ENCODE data around the gene CANT1. TPM values are rescaled to one million over a fixed set of nuclear protein-coding genes. Genes with fewer than 3 reads are reported as not detected.
A peak's percentile ranks its signal among the peaks of the same experiment; 100 is the strongest.

The CANT1 gene
- total RNA-seq, 1 experiment from 2014 or later: 33.0 TPM

GRCh38 chr17:78972507-78973105 is 37.0 kb downstream of the CANT1 start:
- no peak for DNase-seq
- H2AFZ ChIP-seq (ENCODE audit: low read length): no peak overlapping the region
- H3K79me2 ChIP-seq (ENCODE audit: insufficient read depth, low read length): no peaks in the 10 kb centered on the region
- H3K27me3 ChIP-seq (ENCODE audit: insufficient read depth, low read length): no peaks in the 10 kb centered on the region
- no peak overlapping the region for H3K56ac ChIP-seq (ENCODE audit: insufficient read length, low read depth, low read length)
- Mint-ChIP-seq H3K27ac (0 out of 7 replicates have a peak overlapping the region, but pooled peaks of 1 of the 3 experiments have one; percentile 44), H3K36me3 (ENCODE audit: insufficient read depth in 1 of 3, low read depth in 3 of 3) (peaks cover 0 to 30% (median 15%) of the 10 kb centered on the region in 3 experiments; a peak in 6 of 7 replicates), H3K27me3 (ENCODE audit: low read depth) (no peaks in the 10 kb centered on the region; the same call in 1 of the 2 replicates), H3K4me3 (no peak overlapping the region), H3K4me1 (peaks cover 13 to 29% of the 10 kb centered on the region in 2 experiments), H3K9me3 (no peaks in the 10 kb centered on the region; a peak in 1 of 5 replicates)
- no peak overlapping the region for H3T11ph ChIP-seq (ENCODE audit: low read length)
- no peaks in the 10 kb centered on the region for H3K79me1 ChIP-seq (ENCODE audit: insufficient read depth, low read depth, low read length, poor library complexity, severe bottlenecking)
- no peak overlapping the region for H2BK12ac ChIP-seq (ENCODE audit: insufficient read length, low read depth, low read length)
- H2BK5ac ChIP-seq (ENCODE audit: insufficient read length, low read length): no peak overlapping the region
- no peak overlapping the region for H3K14ac ChIP-seq (ENCODE audit: insufficient read depth, low read length)
- no peaks in the 10 kb centered on the region for H3K9me3 ChIP-seq (ENCODE audit: control insufficient read depth, low read depth, low read length)
- H4K20me1 ChIP-seq (ENCODE audit: control insufficient read depth, insufficient read depth, insufficient read length): no peaks in the 10 kb centered on the region
- no peaks in the 10 kb centered on the region for H3K4me1 ChIP-seq (ENCODE audit: insufficient read depth, low read length)
- H3K4ac ChIP-seq (ENCODE audit: low read depth, low read length): no peak overlapping the region
- H4K8ac ChIP-seq (replicated peaks; ENCODE audit: insufficient read length, low read depth, low read length): no peak overlapping the region
- no peak overlapping the region for H3K27ac ChIP-seq (ENCODE audit: insufficient read length, low read depth, low read length)
- no peak overlapping the region for H4K91ac ChIP-seq (ENCODE audit: insufficient read length, low read depth, low read length)
- H3K23ac ChIP-seq (ENCODE audit: insufficient read length, low read depth, low read length): no peak overlapping the region
- H2BK120ac ChIP-seq (ENCODE audit: low read depth, low read length, poor library complexity, severe bottlenecking): no peak overlapping the region
- no peak overlapping the region for H2AK5ac ChIP-seq (ENCODE audit: insufficient read length, low read length)
- H2BK15ac ChIP-seq (ENCODE audit: low read depth, low read length): no peak overlapping the region
- no peak overlapping the region for H3K18ac ChIP-seq (ENCODE audit: insufficient read length, low read depth, low read length)
- WGBS (ENCODE audit: extremely low coverage, insufficient read length, low lambda C conversion rate): no CpG with 5 or more reads among the region's 15 CpGs
- H3K4me2 ChIP-seq (ENCODE audit: insufficient read depth, insufficient read length, low read length): no peak overlapping the region
- H3K9ac ChIP-seq (ENCODE audit: extremely low read depth, insufficient read length, low read length): no peak overlapping the region
- H3K23me2 ChIP-seq (ENCODE audit: insufficient read length, low read depth, low read length, poor library complexity, severe bottlenecking): no peaks in the 10 kb centered on the region
- no peak overlapping the region for H4K5ac ChIP-seq (ENCODE audit: insufficient read length, low read depth, low read length)
- TF ChIP-seq, protein P1, sequence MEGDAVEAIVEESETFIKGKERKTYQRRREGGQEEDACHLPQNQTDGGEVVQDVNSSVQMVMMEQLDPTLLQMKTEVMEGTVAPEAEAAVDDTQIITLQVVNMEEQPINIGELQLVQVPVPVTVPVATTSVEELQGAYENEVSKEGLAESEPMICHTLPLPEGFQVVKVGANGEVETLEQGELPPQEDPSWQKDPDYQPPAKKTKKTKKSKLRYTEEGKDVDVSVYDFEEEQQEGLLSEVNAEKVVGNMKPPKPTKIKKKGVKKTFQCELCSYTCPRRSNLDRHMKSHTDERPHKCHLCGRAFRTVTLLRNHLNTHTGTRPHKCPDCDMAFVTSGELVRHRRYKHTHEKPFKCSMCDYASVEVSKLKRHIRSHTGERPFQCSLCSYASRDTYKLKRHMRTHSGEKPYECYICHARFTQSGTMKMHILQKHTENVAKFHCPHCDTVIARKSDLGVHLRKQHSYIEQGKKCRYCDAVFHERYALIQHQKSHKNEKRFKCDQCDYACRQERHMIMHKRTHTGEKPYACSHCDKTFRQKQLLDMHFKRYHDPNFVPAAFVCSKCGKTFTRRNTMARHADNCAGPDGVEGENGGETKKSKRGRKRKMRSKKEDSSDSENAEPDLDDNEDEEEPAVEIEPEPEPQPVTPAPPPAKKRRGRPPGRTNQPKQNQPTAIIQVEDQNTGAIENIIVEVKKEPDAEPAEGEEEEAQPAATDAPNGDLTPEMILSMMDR (conservative IDR thresholded peaks at IDR 0.05): no peak
- H2BK20ac ChIP-seq (ENCODE audit: low read depth, low read length, poor library complexity, severe bottlenecking): no peak overlapping the region
